ENCODE results near the gene MTCH1. TPM values are rescaled to one million over a fixed set of nuclear protein-coding genes. Genes with fewer than 3 reads are reported as not detected.

Gene MTCH1
- total and polyA plus RNA-seq, 2 experiments from 2014 or later, result 108 to 271 TPM

DNA sequence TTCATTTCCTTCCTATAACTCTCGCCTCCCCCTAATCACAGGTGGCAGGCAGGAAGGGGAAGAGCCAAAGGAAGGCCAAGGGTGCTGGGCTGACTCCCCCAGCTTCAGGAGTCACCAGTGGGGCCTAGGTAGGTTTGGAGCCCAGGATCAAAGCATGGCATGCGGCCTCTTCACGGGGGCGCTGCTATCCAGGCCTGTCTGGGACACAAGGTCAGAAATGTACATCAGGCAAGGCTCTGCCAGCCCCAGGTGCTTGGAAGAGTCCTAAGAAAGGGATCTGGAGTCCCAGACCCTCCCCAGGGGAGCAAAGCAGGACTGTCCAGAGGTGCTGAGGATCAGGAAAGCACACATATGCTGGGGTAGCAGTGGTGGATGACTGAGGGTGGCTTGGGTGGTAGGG, 21.1 kb downstream of the MTCH1 start:
- H4K20me1 ChIP-seq (replicated peaks; ENCODE audit: insufficient read depth), result peaks cover 3% of the 10 kb centered on the region
- Mint-ChIP-seq H3K4me1 (peaks cover 19% of the 10 kb centered on the region), H3K27ac (no peak overlapping the region), H3K9me3 (no peaks in the 10 kb centered on the region), H3K36me3 (ENCODE audit: low read depth) (peaks cover 31% of the 10 kb centered on the region), H3K4me3 (no peak overlapping the region), H3K27me3 (ENCODE audit: insufficient read depth, low read depth, poor library complexity) (peaks cover 8% of the 10 kb centered on the region)
- DNase-seq (ENCODE audit: low spot score), result no peak
- H3K27ac ChIP-seq (ENCODE audit: low read depth), result no peak overlapping the region
- 0 out of 2 replicates have a peak, but pooled peaks cover 10% of the 10 kb centered on the region for H3K36me3 ChIP-seq (ENCODE audit: insufficient read depth)
- H3K4me2 ChIP-seq, result no peak overlapping the region
- no peak overlapping the region for H2AFZ ChIP-seq
- H3K9me2 ChIP-seq (ENCODE audit: insufficient read depth), result no peaks in the 10 kb centered on the region
- no peak for ATAC-seq
- H3F3A ChIP-seq (replicated peaks; ENCODE audit: low read depth), result no peaks in the 10 kb centered on the region; the same call in 1 of the 2 replicates
- H3K27me3 ChIP-seq (ENCODE audit: insufficient read depth), result no peaks in the 10 kb centered on the region
- no peaks in the 10 kb centered on the region for H3K79me2 ChIP-seq (replicated peaks; ENCODE audit: insufficient read depth)
- no peak overlapping the region for H3K4me3 ChIP-seq
- no peak for TF ChIP-seq ZNF331 (CRISPR knock-in tag; IDR thresholded peaks at IDR 0.05; ENCODE audit: low read depth)
- no peak for TF ChIP-seq JUNB (IDR thresholded peaks at IDR 0.05; ENCODE audit: unreplicated experiment)
- no peak for TF ChIP-seq NANOG (IDR thresholded peaks at IDR 0.05; ENCODE audit: borderline replicate concordance)
- TF ChIP-seq, protein P1, sequence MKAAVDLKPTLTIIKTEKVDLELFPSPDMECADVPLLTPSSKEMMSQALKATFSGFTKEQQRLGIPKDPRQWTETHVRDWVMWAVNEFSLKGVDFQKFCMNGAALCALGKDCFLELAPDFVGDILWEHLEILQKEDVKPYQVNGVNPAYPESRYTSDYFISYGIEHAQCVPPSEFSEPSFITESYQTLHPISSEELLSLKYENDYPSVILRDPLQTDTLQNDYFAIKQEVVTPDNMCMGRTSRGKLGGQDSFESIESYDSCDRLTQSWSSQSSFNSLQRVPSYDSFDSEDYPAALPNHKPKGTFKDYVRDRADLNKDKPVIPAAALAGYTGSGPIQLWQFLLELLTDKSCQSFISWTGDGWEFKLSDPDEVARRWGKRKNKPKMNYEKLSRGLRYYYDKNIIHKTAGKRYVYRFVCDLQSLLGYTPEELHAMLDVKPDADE (IDR thresholded peaks at IDR 0.05), result no peak
- TF ChIP-seq, protein P2, sequence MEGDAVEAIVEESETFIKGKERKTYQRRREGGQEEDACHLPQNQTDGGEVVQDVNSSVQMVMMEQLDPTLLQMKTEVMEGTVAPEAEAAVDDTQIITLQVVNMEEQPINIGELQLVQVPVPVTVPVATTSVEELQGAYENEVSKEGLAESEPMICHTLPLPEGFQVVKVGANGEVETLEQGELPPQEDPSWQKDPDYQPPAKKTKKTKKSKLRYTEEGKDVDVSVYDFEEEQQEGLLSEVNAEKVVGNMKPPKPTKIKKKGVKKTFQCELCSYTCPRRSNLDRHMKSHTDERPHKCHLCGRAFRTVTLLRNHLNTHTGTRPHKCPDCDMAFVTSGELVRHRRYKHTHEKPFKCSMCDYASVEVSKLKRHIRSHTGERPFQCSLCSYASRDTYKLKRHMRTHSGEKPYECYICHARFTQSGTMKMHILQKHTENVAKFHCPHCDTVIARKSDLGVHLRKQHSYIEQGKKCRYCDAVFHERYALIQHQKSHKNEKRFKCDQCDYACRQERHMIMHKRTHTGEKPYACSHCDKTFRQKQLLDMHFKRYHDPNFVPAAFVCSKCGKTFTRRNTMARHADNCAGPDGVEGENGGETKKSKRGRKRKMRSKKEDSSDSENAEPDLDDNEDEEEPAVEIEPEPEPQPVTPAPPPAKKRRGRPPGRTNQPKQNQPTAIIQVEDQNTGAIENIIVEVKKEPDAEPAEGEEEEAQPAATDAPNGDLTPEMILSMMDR (conservative IDR thresholded peaks at IDR 0.05; ENCODE audit: low read depth in 2 of 2), result no peak
- no peak for TF ChIP-seq EZH2 (IDR thresholded peaks at IDR 0.05; ENCODE audit: low read depth, unreplicated experiment)
- no peak for TF ChIP-seq ZNF114 (CRISPR knock-in tag; IDR thresholded peaks at IDR 0.05)
- TF ChIP-seq CREB1 (CRISPR knock-in tag; IDR thresholded peaks at IDR 0.05; ENCODE audit: low read depth), result no peak
- TF ChIP-seq, protein P3, sequence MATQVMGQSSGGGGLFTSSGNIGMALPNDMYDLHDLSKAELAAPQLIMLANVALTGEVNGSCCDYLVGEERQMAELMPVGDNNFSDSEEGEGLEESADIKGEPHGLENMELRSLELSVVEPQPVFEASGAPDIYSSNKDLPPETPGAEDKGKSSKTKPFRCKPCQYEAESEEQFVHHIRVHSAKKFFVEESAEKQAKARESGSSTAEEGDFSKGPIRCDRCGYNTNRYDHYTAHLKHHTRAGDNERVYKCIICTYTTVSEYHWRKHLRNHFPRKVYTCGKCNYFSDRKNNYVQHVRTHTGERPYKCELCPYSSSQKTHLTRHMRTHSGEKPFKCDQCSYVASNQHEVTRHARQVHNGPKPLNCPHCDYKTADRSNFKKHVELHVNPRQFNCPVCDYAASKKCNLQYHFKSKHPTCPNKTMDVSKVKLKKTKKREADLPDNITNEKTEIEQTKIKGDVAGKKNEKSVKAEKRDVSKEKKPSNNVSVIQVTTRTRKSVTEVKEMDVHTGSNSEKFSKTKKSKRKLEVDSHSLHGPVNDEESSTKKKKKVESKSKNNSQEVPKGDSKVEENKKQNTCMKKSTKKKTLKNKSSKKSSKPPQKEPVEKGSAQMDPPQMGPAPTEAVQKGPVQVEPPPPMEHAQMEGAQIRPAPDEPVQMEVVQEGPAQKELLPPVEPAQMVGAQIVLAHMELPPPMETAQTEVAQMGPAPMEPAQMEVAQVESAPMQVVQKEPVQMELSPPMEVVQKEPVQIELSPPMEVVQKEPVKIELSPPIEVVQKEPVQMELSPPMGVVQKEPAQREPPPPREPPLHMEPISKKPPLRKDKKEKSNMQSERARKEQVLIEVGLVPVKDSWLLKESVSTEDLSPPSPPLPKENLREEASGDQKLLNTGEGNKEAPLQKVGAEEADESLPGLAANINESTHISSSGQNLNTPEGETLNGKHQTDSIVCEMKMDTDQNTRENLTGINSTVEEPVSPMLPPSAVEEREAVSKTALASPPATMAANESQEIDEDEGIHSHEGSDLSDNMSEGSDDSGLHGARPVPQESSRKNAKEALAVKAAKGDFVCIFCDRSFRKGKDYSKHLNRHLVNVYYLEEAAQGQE (IDR thresholded peaks at IDR 0.05; ENCODE audit: unreplicated experiment), result no peak
- no peak for TF ChIP-seq POLR2AphosphoS5 (IDR thresholded peaks at IDR 0.05; ENCODE audit: low read depth)
- TF ChIP-seq STAT1 (IDR thresholded peaks at IDR 0.05; ENCODE audit: unreplicated experiment), result no peak
- TF ChIP-seq EZH2phosphoT487 (IDR thresholded peaks at IDR 0.05; ENCODE audit: unreplicated experiment), result no peak
- TF ChIP-seq, protein P4, sequence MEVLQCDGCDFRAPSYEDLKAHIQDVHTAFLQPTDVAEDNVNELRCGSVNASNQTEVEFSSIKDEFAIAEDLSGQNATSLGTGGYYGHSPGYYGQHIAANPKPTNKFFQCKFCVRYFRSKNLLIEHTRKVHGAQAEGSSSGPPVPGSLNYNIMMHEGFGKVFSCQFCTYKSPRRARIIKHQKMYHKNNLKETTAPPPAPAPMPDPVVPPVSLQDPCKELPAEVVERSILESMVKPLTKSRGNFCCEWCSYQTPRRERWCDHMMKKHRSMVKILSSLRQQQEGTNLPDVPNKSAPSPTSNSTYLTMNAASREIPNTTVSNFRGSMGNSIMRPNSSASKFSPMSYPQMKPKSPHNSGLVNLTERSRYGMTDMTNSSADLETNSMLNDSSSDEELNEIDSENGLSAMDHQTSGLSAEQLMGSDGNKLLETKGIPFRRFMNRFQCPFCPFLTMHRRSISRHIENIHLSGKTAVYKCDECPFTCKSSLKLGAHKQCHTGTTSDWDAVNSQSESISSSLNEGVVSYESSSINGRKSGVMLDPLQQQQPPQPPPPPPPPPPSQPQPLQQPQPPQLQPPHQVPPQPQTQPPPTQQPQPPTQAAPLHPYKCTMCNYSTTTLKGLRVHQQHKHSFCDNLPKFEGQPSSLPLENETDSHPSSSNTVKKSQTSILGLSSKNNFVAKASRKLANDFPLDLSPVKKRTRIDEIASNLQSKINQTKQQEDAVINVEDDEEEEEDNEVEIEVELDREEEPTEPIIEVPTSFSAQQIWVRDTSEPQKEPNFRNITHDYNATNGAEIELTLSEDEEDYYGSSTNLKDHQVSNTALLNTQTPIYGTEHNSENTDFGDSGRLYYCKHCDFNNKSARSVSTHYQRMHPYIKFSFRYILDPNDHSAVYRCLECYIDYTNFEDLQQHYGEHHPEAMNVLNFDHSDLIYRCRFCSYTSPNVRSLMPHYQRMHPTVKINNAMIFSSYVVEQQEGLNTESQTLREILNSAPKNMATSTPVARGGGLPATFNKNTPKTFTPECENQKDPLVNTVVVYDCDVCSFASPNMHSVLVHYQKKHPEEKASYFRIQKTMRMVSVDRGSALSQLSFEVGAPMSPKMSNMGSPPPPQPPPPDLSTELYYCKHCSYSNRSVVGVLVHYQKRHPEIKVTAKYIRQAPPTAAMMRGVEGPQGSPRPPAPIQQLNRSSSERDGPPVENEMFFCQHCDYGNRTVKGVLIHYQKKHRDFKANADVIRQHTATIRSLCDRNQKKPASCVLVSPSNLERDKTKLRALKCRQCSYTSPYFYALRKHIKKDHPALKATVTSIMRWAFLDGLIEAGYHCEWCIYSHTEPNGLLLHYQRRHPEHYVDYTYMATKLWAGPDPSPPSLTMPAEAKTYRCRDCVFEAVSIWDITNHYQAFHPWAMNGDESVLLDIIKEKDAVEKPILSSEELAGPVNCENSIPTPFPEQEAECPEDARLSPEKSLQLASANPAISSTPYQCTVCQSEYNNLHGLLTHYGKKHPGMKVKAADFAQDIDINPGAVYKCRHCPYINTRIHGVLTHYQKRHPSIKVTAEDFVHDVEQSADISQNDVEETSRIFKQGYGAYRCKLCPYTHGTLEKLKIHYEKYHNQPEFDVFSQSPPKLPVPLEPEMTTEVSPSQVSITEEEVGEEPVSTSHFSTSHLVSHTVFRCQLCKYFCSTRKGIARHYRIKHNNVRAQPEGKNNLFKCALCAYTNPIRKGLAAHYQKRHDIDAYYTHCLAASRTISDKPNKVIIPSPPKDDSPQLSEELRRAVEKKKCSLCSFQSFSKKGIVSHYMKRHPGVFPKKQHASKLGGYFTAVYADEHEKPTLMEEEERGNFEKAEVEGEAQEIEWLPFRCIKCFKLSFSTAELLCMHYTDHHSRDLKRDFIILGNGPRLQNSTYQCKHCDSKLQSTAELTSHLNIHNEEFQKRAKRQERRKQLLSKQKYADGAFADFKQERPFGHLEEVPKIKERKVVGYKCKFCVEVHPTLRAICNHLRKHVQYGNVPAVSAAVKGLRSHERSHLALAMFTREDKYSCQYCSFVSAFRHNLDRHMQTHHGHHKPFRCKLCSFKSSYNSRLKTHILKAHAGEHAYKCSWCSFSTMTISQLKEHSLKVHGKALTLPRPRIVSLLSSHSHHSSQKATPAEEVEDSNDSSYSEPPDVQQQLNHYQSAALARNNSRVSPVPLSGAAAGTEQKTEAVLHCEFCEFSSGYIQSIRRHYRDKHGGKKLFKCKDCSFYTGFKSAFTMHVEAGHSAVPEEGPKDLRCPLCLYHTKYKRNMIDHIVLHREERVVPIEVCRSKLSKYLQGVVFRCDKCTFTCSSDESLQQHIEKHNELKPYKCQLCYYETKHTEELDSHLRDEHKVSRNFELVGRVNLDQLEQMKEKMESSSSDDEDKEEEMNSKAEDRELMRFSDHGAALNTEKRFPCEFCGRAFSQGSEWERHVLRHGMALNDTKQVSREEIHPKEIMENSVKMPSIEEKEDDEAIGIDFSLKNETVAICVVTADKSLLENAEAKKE (CRISPR knock-in tag; IDR thresholded peaks at IDR 0.05), result no peak
- H3K4me1 ChIP-seq (ENCODE audit: insufficient read depth), result no peaks in the 10 kb centered on the region; the same call in 1 of the 2 replicates
